ENCODE data around the gene SEPTIN5.

The SEPTIN5 gene

DNA sequence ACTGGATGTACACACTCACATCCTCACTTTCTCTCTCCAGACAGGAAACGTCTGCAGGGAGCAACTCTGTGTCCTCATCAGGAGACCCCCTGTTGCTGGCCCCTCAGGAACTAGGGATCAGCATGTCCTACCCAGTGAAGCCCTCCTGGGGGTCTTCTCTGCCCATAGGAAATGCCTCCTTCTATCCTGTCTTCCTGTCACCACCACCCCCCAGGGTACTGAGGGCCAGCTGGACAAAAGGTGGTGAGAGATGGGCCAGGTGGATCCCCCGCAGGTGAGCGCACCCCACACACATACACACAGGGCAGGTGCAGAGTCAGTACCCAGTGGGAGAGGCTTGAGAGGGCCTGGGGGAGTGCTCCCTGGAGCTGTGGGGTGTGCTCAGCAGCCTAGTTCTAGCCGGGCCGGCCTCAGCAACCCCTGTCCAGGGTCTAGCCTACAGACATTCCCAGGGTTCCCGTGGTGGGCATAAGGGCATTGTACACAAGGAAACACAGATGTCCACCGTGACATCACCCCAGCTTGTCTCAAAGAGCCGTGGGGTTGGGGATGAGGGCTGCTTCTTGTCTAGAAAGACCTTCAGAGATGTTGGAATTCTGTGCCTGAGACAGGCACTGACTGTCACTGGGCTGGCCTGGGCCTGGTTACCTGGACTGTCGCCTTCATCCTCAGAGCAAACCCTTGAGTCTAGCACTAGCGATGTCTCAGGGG is 18.3 kb downstream of the SEPTIN5 start:
- no peak for DNase-seq (ENCODE audit: low read depth)
- no peak overlapping the region for H3K4me3 ChIP-seq (replicated peaks; ENCODE audit: low read depth, low read length)
- TF ChIP-seq, protein P1, sequence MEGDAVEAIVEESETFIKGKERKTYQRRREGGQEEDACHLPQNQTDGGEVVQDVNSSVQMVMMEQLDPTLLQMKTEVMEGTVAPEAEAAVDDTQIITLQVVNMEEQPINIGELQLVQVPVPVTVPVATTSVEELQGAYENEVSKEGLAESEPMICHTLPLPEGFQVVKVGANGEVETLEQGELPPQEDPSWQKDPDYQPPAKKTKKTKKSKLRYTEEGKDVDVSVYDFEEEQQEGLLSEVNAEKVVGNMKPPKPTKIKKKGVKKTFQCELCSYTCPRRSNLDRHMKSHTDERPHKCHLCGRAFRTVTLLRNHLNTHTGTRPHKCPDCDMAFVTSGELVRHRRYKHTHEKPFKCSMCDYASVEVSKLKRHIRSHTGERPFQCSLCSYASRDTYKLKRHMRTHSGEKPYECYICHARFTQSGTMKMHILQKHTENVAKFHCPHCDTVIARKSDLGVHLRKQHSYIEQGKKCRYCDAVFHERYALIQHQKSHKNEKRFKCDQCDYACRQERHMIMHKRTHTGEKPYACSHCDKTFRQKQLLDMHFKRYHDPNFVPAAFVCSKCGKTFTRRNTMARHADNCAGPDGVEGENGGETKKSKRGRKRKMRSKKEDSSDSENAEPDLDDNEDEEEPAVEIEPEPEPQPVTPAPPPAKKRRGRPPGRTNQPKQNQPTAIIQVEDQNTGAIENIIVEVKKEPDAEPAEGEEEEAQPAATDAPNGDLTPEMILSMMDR (IDR thresholded peaks at IDR 0.05; ENCODE audit: low read length, missing control alignments), result no peak

GRCh38 chr22:19733755-19734154 is 19.5 kb downstream of the SEPTIN5 start:
- TF ChIP-seq, protein P1 (IDR thresholded peaks at IDR 0.05; ENCODE audit: low read length, missing control alignments), result no peak
- DNase-seq (ENCODE audit: low read depth), result no peak
- no peak overlapping the region for H3K4me3 ChIP-seq (replicated peaks; ENCODE audit: low read depth, low read length)

DNA sequence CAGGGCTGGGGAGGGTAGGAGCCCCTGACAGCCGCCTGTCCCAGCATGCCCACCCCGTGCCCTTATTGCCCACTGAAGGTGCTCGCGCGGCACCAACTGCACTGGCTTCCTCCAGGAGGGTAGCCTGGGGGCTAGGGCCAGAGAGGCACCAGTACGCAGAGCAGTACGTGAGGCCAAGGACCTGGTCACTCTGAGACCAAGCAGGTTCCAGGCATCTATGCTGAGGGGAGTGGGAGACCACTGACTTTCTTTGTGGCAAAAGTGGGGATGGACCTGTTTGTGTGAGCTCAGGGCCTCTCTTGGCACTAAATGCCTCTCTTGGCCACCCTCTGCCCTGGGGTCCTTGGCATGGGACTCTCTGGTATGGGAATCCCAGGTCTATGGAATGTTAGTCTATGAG is 19.9 kb downstream of the SEPTIN5 start:
- H3K4me3 ChIP-seq (replicated peaks; ENCODE audit: low read depth, low read length), result no peak overlapping the region
- no peak for DNase-seq (ENCODE audit: low read depth)
- TF ChIP-seq, protein P1 (IDR thresholded peaks at IDR 0.05; ENCODE audit: low read length, missing control alignments), result no peak

- H3K4me3 ChIP-seq (replicated peaks; ENCODE audit: low read depth, low read length), result no peak overlapping the region
- TF ChIP-seq, protein P1 (IDR thresholded peaks at IDR 0.05; ENCODE audit: low read length, missing control alignments), result no peak
- no peak for DNase-seq (ENCODE audit: low read depth)
Measured at GRCh38 chr22:19734837-19735382, 20.6 kb downstream of the SEPTIN5 start.

GRCh38 chr22:19735665-19736510 is 21.6 kb downstream of the SEPTIN5 start:
- TF ChIP-seq, protein P1 (IDR thresholded peaks at IDR 0.05; ENCODE audit: low read length, missing control alignments), result no peak
- DNase-seq (ENCODE audit: low read depth), result no peak
- no peak overlapping the region for H3K4me3 ChIP-seq (replicated peaks; ENCODE audit: low read depth, low read length)

GRCh38 chr22:19737846-19738663 is 23.8 kb downstream of the SEPTIN5 start:
- TF ChIP-seq, protein P1 (IDR thresholded peaks at IDR 0.05; ENCODE audit: low read length, missing control alignments), result no peak
- no peak for DNase-seq (ENCODE audit: low read depth)
- H3K4me3 ChIP-seq (replicated peaks; ENCODE audit: low read depth, low read length), result no peak overlapping the region

Measured in fibroblast of pulmonary artery (primary cell).